ENCODE results near the gene CLEC4E.
"Not testable (repeated sequence)": the region's sequence is repeated elsewhere in the genome, so short reads cannot be mapped to it uniquely, and the experiment has no call there.

The CLEC4E gene

GRCh38 chr12:8532045-8532444 lies 8.7 kb downstream of the CLEC4E start:
- no peak for FAIRE-seq

DNA sequence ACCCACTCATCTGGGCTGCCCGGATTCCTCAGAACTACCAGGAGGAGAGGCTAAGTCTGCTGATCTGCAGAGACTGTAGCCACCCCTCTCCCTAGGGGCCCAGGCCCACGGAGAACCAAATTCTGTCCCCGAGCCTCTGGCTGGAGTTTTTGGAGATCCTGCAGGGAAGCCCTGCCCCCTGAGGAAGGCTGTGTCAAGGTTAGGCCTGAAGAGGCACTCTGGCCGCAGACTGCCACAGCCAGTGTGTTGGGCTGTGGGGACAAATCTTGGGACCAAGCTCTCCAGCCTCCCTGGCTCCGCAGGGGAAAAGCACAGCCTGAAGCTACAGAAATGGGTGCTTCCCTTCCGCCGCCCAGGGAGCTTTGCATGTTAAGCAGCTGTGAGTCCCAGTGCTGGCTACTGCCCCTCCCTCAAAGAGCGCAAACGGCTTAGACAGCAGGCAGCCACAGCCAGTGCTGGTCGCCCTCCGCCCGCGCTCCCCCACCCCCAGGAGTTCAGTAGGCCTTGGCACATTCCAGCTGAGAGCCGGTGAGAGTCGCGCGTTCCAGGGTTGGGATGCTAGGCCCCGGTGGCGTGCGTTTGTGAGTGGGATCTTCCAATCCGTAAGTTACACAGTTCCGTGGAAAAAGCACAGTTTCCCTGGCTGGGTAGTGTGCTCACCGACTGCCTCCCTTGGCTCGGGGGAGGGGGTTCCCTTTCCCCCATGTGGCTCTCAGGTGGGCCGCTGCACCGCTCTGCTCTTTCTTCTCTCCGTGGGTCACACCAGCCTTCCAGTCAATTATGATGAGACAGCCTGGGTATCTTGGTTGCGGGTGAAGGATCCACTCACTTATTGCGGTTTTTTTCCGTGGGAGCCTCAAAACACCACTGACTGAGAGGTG lies 13.2 kb downstream of the CLEC4E start:
- FAIRE-seq = no peak

GRCh38 chr12:8519171-8519570 lies 21.5 kb downstream of the CLEC4E start:
- no peak for FAIRE-seq

DNA sequence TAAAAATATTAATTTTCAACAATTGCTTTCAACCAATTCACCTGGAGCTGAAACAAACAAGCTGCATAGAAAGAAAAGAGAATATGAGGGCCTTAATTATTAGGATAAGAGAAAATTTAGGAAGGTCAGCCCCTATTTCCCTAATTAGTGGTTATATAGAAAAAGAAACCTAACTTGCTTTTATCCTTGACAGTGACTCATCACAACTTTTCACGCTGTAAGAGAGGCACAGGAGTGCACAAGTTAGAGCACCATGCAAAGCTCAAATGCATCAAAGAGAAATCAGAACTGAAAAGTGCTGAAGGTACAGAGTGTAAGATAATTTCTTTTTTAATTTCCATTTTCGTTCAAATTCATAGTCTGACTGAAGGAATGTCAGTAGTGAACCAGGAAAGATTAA lies 22.7 kb downstream of the CLEC4E start:
- FAIRE-seq = no peak

- FAIRE-seq = no peak
Measured at GRCh38 chr12:8513256-8513655, 27.4 kb downstream of the CLEC4E start, which contains the start of gene CLEC4D. CLEC4D (plus strand) TSS chr12:8513503; CDS start chr12:8513733, 230 bp downstream.

DNA sequence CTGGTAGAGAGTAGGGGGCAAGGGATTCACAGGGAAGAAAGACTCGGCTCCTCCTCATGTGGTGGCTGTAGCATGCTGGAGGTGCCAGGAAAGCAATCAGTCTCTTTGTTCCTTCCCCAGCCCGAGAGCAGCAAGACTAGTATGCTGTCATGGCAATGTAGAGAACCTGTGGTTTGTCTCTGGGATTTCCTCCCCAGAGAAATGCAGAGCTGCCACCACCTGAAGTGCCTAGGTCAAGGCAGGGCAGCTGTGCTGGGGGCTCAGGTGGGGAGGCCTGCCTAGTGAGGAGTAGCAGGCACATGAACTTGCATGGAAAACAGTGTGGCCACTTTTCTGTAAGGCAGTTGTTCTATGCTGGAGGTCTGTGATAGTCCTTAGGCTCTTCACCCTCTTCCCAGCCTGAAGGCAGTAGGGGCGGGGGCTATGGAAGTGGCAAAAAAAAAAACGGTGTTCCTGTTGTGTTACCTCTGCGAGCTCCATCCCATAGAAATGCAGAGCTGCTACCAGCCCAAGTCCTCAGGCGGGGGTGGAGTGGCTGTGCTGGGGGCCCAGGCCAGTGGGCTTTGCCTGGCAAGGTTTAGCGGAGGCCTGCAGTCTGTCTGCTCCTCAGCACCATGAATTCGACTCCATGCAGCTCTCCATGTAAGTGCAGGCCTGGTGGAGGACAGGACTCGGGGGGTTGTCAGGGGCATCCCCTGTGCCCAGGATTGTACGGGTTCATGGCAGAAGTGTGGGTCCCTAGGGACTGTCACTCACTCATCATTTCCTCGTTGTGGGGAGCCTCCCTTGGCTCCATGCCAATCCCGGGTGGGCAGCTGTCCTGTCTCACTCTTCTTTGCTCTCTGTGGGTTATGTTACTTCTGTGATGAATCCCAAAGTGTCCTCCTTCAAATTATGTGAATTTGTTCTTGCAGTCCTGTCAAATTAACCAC lies 31.5 kb downstream of the CLEC4E start:
- FAIRE-seq = no peak

DNA sequence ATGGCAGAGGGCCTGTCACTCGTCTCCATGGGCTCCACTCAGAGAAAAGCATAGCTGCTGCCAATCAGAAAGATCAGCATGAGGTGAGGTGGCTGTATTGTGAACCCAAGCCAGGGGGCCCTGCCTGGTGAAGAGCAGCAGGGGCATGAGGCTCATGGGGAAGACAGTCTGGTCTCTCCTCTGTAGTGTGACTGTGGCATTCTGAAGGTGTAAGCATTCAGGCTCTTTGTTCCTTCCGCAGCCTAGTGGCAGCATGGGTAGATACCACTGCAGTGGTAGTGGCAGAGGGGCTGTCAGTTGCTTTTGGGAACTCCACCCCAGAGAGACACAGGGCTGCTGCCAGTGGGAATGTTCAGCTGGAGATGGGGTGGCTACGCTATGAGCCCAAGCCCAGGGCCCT lies 32.5 kb downstream of the CLEC4E start:
- FAIRE-seq = no peak

DNA sequence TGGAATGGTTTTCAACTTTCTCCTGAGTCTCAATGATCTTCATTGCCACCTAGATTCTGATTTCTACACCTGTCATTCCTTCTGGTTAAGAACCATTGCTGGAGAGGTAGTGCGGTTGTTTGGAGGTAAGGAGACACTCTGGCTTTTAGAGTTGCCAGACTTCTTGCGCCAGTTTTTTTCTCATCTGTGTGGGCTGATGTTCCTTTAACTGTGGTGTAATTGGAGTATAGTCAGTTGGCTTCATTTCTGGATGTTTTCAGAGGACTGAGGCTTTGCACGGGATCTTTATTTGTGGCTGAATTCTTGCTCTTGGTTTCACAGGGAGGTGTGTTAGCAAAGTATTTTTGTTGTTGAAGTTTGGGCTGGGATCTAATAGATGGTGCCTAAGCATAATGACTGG lies 33.1 kb downstream of the CLEC4E start:
- FAIRE-seq = no peak

- no peak for FAIRE-seq
Measured at GRCh38 chr12:8504351-8504750, 36.4 kb downstream of the CLEC4E start.

DNA sequence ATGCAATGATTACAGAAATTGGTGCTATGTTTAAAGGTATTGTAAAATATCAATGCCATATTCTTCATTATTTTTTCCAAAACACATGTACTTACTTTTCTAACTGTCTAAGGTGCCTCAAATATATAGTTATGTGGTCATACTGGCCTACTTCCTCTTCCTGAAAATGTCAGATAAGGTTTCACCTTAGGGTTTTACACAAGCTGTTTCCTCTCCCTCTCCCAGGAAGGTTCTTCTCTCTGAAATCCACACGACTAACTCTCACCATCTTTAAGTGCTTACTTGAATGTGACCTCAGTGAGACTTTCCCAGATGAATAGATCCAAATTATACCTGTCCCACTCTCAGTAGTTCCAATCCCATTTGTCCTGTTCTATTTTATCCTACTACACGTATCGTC lies 39.0 kb downstream of the CLEC4E start:
- no peak for FAIRE-seq

DNA sequence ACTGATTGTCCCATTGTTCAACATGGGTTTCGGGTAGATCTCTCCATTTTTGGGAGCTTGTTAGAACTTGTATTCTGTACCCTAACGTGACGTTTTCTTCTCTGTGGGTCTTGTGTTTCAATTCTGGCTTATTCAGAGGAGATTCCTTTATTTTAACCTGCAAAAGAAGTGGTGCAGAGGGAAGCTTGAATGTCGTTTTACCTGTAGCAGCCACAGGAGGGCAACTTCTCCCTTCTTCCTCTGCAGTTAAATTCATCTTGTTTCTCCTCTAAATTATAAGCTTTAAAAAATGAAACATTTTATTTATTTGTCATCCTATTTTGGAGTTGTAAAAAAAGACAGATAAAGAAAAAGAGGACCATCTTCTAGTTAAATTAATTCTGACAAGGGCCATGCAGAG lies 41.1 kb downstream of the CLEC4E start:
- FAIRE-seq = no peak

DNA sequence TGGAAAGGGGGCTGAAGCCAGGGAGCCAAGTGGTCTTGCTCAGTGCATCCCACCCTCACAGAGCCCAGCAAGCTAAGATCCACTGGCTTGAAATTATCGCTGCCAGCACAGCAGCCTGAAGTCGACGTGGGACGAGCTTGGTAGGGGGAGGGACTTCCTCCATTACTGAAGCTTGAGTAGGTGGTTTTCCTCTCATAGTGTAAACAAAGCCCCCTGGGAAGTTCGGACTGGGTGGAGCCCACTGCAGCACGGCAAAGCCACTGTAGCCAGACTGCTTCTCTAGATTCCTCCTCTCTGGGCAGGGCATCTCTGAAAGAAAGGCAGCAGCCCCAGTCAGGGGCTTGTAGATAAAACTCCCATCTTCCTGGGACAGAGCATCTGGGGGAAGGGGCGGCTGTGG lies 44.6 kb downstream of the CLEC4E start:
- FAIRE-seq = not testable (repeated sequence)

DNA sequence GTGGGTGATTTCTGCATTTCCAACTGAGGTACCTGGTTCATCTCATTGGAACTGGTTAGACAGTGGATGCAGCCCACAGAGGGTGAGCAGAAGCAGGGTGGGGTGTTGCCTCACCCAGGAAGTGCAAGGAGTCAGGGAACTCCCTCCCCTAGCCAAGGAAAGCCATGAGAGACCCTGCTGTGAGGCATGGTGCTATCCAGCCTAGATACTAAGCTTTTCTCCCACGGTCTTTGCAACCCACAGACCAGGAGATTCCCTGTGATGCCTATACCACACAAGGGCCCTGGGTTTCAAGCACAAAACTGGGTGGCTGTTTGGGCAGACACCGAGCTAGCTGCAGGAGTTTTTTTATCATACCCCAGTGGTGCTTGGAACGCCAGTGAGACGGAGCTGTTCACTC lies 45.0 kb downstream of the CLEC4E start:
- FAIRE-seq = not testable (repeated sequence)

GRCh38 chr12:8493084-8493483 lies 47.6 kb downstream of the CLEC4E start:
- no peak for FAIRE-seq

- FAIRE-seq = no peak
Measured at GRCh38 chr12:8491646-8492530, 48.8 kb downstream of the CLEC4E start.
